ENCODE results near the gene PIGV. TPM values are rescaled to one million over a fixed set of nuclear protein-coding genes. Genes with fewer than 3 reads are reported as not detected.
A peak's percentile ranks its signal among the peaks of the same experiment; 100 is the strongest.

The PIGV gene
- total and polyA plus RNA-seq, 2 of the 4 experiments (the other 2 are of a cell fraction): 7.2 to 10.6 TPM

- no peak for TF ChIP-seq USF2 (IDR thresholded peaks at IDR 0.05; ENCODE audit: low read depth, low read length)
- TF ChIP-seq RAD21 (IDR thresholded peaks at IDR 0.05; ENCODE audit: low read length): peak; percentile 28; the same call in 1 of the 2 replicates
Observed at GRCh38 chr1:26744075-26744959, 43.4 kb upstream of the PIGV start (continued).

GRCh38 chr1:26745191-26745590 lies 42.6 kb upstream of the PIGV start:
- peaks cover 31% of the 10 kb centered on the region for H3K36me3 ChIP-seq (ENCODE audit: control insufficient read depth, insufficient read depth, low read length)
- H2BK120ac ChIP-seq (ENCODE audit: low read depth, low read length): peak overlapping the region; percentile 88; the same call in 1 of the 2 replicates
- H2BK15ac ChIP-seq (ENCODE audit: low read depth, low read length): peak overlapping the region; percentile 79; the same call in 1 of the 3 replicates
- peak overlapping the region; percentile 99 for H2BK5ac ChIP-seq (ENCODE audit: low read depth, low read length, poor library complexity, severe bottlenecking)
- ATAC-seq (ENCODE audit: low read depth) (peak; percentile 16; the same call in 1 of the 2 replicates), DNase-seq (peak; percentile 47)
- H2BK20ac ChIP-seq (ENCODE audit: low read depth, low read length): peak overlapping the region; percentile 16; the same call in 1 of the 2 replicates
- H2AFZ ChIP-seq (replicated peaks; ENCODE audit: low read length, poor library complexity): no peak overlapping the region
- intact Hi-C loops (cut with micrococcal nuclease): no loop called here
- H3K9ac ChIP-seq (ENCODE audit: low read depth, low read length): no peak overlapping the region; the same call in 1 of the 2 replicates
- no peak overlapping the region for H3K4me3 ChIP-seq (ENCODE audit: insufficient read depth, low read depth, low read length)
- peaks cover 14% of the 10 kb centered on the region for H3K9me1 ChIP-seq (ENCODE audit: insufficient read depth, low read length)
- H3K4me1 ChIP-seq (ENCODE audit: control insufficient read depth, insufficient read depth, low read length): peaks cover 12% of the 10 kb centered on the region
- no peak overlapping the region for H3K56ac ChIP-seq (ENCODE audit: extremely low read depth, insufficient read depth, low read length)
- H2AK9ac ChIP-seq (replicated peaks; ENCODE audit: low read depth, low read length, poor library complexity): no peak overlapping the region
- H2AK5ac ChIP-seq (ENCODE audit: low read depth, low read length): peak overlapping the region; percentile 75
- H3K27ac ChIP-seq (ENCODE audit: insufficient read depth, low read length): peak overlapping the region; percentile 51
- H3K18ac ChIP-seq (ENCODE audit: low read depth, low read length): no peak overlapping the region; the same call in 1 of the 2 replicates
- WGBS, 2 experiments (ENCODE audit: extremely low coverage in 2 of 2, insufficient read length in 1 of 2): no CpG with 5 or more reads among the region's 5 CpGs
- peak overlapping the region; percentile 17 to 67; a peak in 3 of 4 replicates for H4K8ac ChIP-seq (ENCODE audit: low read depth in 2 of 2, low read length in 2 of 2)
- peak overlapping the region; percentile 91; the same call in 1 of the 2 replicates for H3K23ac ChIP-seq (ENCODE audit: low read depth, low read length)
- in situ Hi-C loops (cut with MboI; ENCODE audit: low sequenced_read_pairs): no loop called here
- no peak overlapping the region; the same call in 1 of the 2 replicates for H4K5ac ChIP-seq (ENCODE audit: low read depth, low read length)
- no peak for TF ChIP-seq RFX5 (IDR thresholded peaks at IDR 0.05; ENCODE audit: low read depth, low read length)
- TF ChIP-seq CTCF (conservative IDR thresholded peaks at IDR 0.05; ENCODE audit: low read depth, low read length): no peak
- TF ChIP-seq MAFK (IDR thresholded peaks at IDR 0.05; ENCODE audit: low read depth, low read length): peak; percentile 47
- TF ChIP-seq MXI1 (IDR thresholded peaks at IDR 0.05; ENCODE audit: borderline replicate concordance, low read depth, low read length): no peak
- no peak for TF ChIP-seq CHD1 (IDR thresholded peaks at IDR 0.05; ENCODE audit: low read depth, low read length)
- dilution Hi-C loops (cut with HindIII; ENCODE audit: low sequenced_read_pairs, unreplicated experiment): no loop called here
- peaks cover 48 to 90% of the 10 kb centered on the region in 2 experiments for H3K79me1 ChIP-seq (ENCODE audit: low read depth in 1 of 2, low read length in 2 of 2)
- CTCF ChIA-PET: interaction anchor here (1.4 kb wide), 1 partner anchor 47 kb away, joined by 3 read pairs; no protein-coding TSS in a partner anchor
- H3K27me3 ChIP-seq (ENCODE audit: control insufficient read depth, insufficient read depth, low read length): no peaks in the 10 kb centered on the region
- H4K91ac ChIP-seq (ENCODE audit: insufficient read depth, low read depth, low read length): peak overlapping the region; percentile 12; the same call in 1 of the 2 replicates
- peaks cover 28% of the 10 kb centered on the region for H4K20me1 ChIP-seq (ENCODE audit: insufficient read depth, low read length)
- no peaks in the 10 kb centered on the region for H3K9me3 ChIP-seq (ENCODE audit: control insufficient read depth, insufficient read depth, low read length)
- no TSS peak for BruUV-seq (replicated peaks)
- H3K4ac ChIP-seq (ENCODE audit: low read depth, low read length): peak overlapping the region; percentile 49; the same call in 1 of the 2 replicates
- H3K14ac ChIP-seq (replicated peaks; ENCODE audit: low read depth, low read length): peak overlapping the region; percentile 96
- H3K4me2 ChIP-seq (ENCODE audit: low read depth, low read length): peak overlapping the region; percentile 55; the same call in 1 of the 2 replicates
- POLR2A ChIA-PET (ENCODE audit: unreplicated experiment): no interaction called here
